ENCODE measurements around the gene CNTN1.

CNTN1 gene

GRCh38 chr12:41112903-41113302 is 420.7 kb downstream of the CNTN1 start:
- no peak overlapping the region for H3K4me3 ChIP-seq (ENCODE audit: low read depth, low read length)
- TF ChIP-seq CTCF (IDR thresholded peaks at IDR 0.05; ENCODE audit: insufficient read depth, low read depth, low read length, missing control alignments): no peak
- no peak for DNase-seq (ENCODE audit: low read depth)

GRCh38 chr12:41120211-41120610 is 428.0 kb downstream of the CNTN1 start:
- no peak for DNase-seq (ENCODE audit: low read depth)
- no peak overlapping the region for H3K4me3 ChIP-seq (ENCODE audit: low read depth, low read length)
- no peak for TF ChIP-seq CTCF (IDR thresholded peaks at IDR 0.05; ENCODE audit: insufficient read depth, low read depth, low read length, missing control alignments)

GRCh38 chr12:41121374-41121773 is 429.1 kb downstream of the CNTN1 start:
- no peak for TF ChIP-seq CTCF (IDR thresholded peaks at IDR 0.05; ENCODE audit: insufficient read depth, low read depth, low read length, missing control alignments)
- no peak for DNase-seq (ENCODE audit: low read depth)
- H3K4me3 ChIP-seq (ENCODE audit: low read depth, low read length): no peak overlapping the region
